Measurements from ENCODE around the gene THRB.

The THRB gene

GRCh38 chr3:24512564-24513197 lies 18.0 kb upstream of the THRB start:
- no peak overlapping the region for H3K4me3 ChIP-seq (ENCODE audit: low read length)
- no peak overlapping the region for H3K4me2 ChIP-seq (ENCODE audit: low read length)
- WGBS (ENCODE audit: extremely low coverage, insufficient coverage, low lambda C conversion rate) = no CpG with 5 or more reads among the region's 5 CpGs
- H4K5ac ChIP-seq (ENCODE audit: low read length) = no peak overlapping the region
- no peaks in the 10 kb centered on the region for H3K4me1 ChIP-seq (ENCODE audit: control insufficient read depth, low read depth, low read length)
- H3K9ac ChIP-seq (ENCODE audit: low read length) = no peak overlapping the region
- H3K56ac ChIP-seq (ENCODE audit: low read length) = no peak overlapping the region
- no peak overlapping the region for H2AK5ac ChIP-seq (ENCODE audit: low read length)
- no peak overlapping the region for H2BK120ac ChIP-seq (ENCODE audit: low read depth, low read length)
- no peak overlapping the region for H2BK15ac ChIP-seq (replicated peaks; ENCODE audit: low read depth)
- H4K8ac ChIP-seq (ENCODE audit: low read depth, low read length) = no peak overlapping the region
- H3K23ac ChIP-seq (ENCODE audit: low read length) = no peak overlapping the region
- H3K18ac ChIP-seq (ENCODE audit: low read length) = no peak overlapping the region
- H2BK5ac ChIP-seq (ENCODE audit: low read length) = no peak overlapping the region
- H3K36me3 ChIP-seq (ENCODE audit: control insufficient read depth, insufficient read depth, low read length) = no peaks in the 10 kb centered on the region
- no peak overlapping the region for H3K4ac ChIP-seq (ENCODE audit: low read depth, low read length)
- no peaks in the 10 kb centered on the region for H3K79me1 ChIP-seq (ENCODE audit: low read length)
- DNase-seq = no peak
- no peaks in the 10 kb centered on the region for H3K27me3 ChIP-seq (ENCODE audit: insufficient read depth, low read length, poor library complexity)
- no peak overlapping the region for H3K27ac ChIP-seq (ENCODE audit: low read depth, low read length)
- H3K79me2 ChIP-seq (ENCODE audit: control insufficient read depth, insufficient read depth, low read length) = no peaks in the 10 kb centered on the region

DNA sequence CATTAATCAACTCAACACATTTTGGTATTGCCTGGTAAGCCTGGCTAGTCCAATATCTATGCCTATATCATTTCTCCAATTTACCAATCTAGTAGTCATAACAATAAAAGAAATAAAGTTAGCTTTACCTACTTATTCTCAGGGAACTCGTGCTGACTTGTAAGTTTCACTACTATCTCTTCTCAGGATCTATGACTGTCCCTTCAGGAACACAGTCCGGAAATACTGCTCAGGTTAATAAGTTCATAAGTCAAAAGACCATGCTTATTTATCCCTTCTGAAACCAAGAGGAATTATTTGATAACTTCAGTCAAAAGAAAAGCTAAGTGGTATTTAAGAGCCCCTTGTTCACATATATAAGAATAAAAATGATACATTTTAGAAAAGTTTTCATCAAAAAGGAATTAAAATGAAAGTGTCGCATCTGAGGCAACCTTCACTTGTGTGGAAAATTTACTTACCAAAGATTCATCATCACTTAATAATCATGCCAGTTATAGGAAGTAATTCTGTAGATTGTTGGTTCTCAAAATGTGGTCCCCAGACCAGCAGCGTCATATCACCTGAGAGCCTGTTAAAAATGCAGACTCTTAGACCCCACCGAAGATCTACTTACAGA lies 15.5 kb upstream of the THRB start:
- DNase-seq = no peak
- Histone ChIP-seq H3K27ac (ENCODE audit: low read depth, low read length) (no peak overlapping the region), H2BK5ac (ENCODE audit: low read length) (no peak overlapping the region), H3K27me3 (ENCODE audit: insufficient read depth, low read length, poor library complexity) (no peaks in the 10 kb centered on the region), H3K4me2 (ENCODE audit: low read length) (no peak overlapping the region), H3K36me3 (ENCODE audit: control insufficient read depth, insufficient read depth, low read length) (no peaks in the 10 kb centered on the region), H3K4me1 (ENCODE audit: control insufficient read depth, low read depth, low read length) (no peaks in the 10 kb centered on the region), H2BK120ac (ENCODE audit: low read depth, low read length) (no peak overlapping the region), H2BK15ac (replicated peaks; ENCODE audit: low read depth) (no peak overlapping the region), H3K79me2 (ENCODE audit: control insufficient read depth, insufficient read depth, low read length) (no peaks in the 10 kb centered on the region), H3K79me1 (ENCODE audit: low read length) (no peaks in the 10 kb centered on the region), H3K4ac (ENCODE audit: low read depth, low read length) (no peak overlapping the region), H3K4me3 (ENCODE audit: low read length) (no peak overlapping the region), H3K18ac (ENCODE audit: low read length) (no peak overlapping the region), H3K23ac (ENCODE audit: low read length) (no peak overlapping the region), H2AK5ac (ENCODE audit: low read length) (no peak overlapping the region), H3K9ac (ENCODE audit: low read length) (no peak overlapping the region), H4K8ac (ENCODE audit: low read depth, low read length) (no peak overlapping the region), H4K5ac (ENCODE audit: low read length) (no peak overlapping the region), H3K56ac (ENCODE audit: low read length) (no peak overlapping the region)
- no CpG with 5 or more reads among the region's 5 CpGs for WGBS (ENCODE audit: extremely low coverage, insufficient coverage, low lambda C conversion rate)

DNA sequence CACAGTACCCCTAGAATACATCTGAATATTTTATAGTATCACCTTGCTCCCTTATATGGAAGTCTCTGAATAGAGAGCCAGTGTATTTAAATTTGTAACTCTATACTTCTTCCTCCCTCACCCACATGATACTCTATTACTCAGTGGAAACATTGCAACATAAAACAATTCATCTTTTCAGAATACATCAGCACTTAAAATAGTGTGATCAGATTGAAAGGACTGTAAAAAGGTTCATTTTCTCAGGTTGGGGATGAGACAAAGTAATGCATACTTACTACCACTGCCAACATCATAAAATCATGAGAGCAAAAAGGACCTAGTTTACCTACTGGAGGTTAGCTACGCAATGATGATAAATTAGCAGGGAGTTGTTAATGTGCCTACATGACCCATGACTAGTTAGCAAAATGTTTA lies 13.8 kb upstream of the THRB start:
- H4K8ac ChIP-seq (ENCODE audit: low read depth, low read length) = no peak overlapping the region
- no peak overlapping the region for H3K56ac ChIP-seq (ENCODE audit: low read length)
- no peaks in the 10 kb centered on the region for H3K36me3 ChIP-seq (ENCODE audit: control insufficient read depth, insufficient read depth, low read length)
- no peak overlapping the region for H3K27ac ChIP-seq (ENCODE audit: low read depth, low read length)
- no peak overlapping the region for H3K9ac ChIP-seq (ENCODE audit: low read length)
- H3K4me2 ChIP-seq (ENCODE audit: low read length) = no peak overlapping the region
- no peak overlapping the region for H2BK5ac ChIP-seq (ENCODE audit: low read length)
- H3K23ac ChIP-seq (ENCODE audit: low read length) = no peak overlapping the region
- H3K4me1 ChIP-seq (ENCODE audit: control insufficient read depth, low read depth, low read length) = no peaks in the 10 kb centered on the region
- DNase-seq = no peak
- no peak overlapping the region for H3K4ac ChIP-seq (ENCODE audit: low read depth, low read length)
- no peak overlapping the region for H3K18ac ChIP-seq (ENCODE audit: low read length)
- WGBS (ENCODE audit: extremely low coverage, insufficient coverage, low lambda C conversion rate) = no CpG with 5 or more reads among the region's 1 CpG
- no peak overlapping the region for H2BK120ac ChIP-seq (ENCODE audit: low read depth, low read length)
- H3K79me2 ChIP-seq (ENCODE audit: control insufficient read depth, insufficient read depth, low read length) = no peaks in the 10 kb centered on the region
- H3K79me1 ChIP-seq (ENCODE audit: low read length) = no peaks in the 10 kb centered on the region
- H2AK5ac ChIP-seq (ENCODE audit: low read length) = no peak overlapping the region
- H4K5ac ChIP-seq (ENCODE audit: low read length) = no peak overlapping the region
- no peak overlapping the region for H3K4me3 ChIP-seq (ENCODE audit: low read length)
- H3K27me3 ChIP-seq (ENCODE audit: insufficient read depth, low read length, poor library complexity) = no peaks in the 10 kb centered on the region
- no peak overlapping the region for H2BK15ac ChIP-seq (replicated peaks; ENCODE audit: low read depth)

- H3K4me2 ChIP-seq (ENCODE audit: low read length) = no peak overlapping the region
- H3K4me1 ChIP-seq (ENCODE audit: control insufficient read depth, low read depth, low read length) = no peaks in the 10 kb centered on the region
- no peak overlapping the region for H4K5ac ChIP-seq (ENCODE audit: low read length)
- H3K9ac ChIP-seq (ENCODE audit: low read length) = no peak overlapping the region
- DNase-seq = no peak
- no peak overlapping the region for H3K56ac ChIP-seq (ENCODE audit: low read length)
- no peaks in the 10 kb centered on the region for H3K27me3 ChIP-seq (ENCODE audit: insufficient read depth, low read length, poor library complexity)
- H2BK5ac ChIP-seq (ENCODE audit: low read length) = no peak overlapping the region
- H3K18ac ChIP-seq (ENCODE audit: low read length) = no peak overlapping the region
- H3K79me2 ChIP-seq (ENCODE audit: control insufficient read depth, insufficient read depth, low read length) = no peaks in the 10 kb centered on the region
- no peak overlapping the region for H2AK5ac ChIP-seq (ENCODE audit: low read length)
- no peaks in the 10 kb centered on the region for H3K79me1 ChIP-seq (ENCODE audit: low read length)
- H3K36me3 ChIP-seq (ENCODE audit: control insufficient read depth, insufficient read depth, low read length) = no peaks in the 10 kb centered on the region
- WGBS (ENCODE audit: extremely low coverage, insufficient coverage, low lambda C conversion rate) = no CpG with 5 or more reads among the region's 2 CpGs
- H4K8ac ChIP-seq (ENCODE audit: low read depth, low read length) = no peak overlapping the region
- H3K4me3 ChIP-seq (ENCODE audit: low read length) = no peak overlapping the region
- no peak overlapping the region for H3K23ac ChIP-seq (ENCODE audit: low read length)
- no peak overlapping the region for H3K4ac ChIP-seq (ENCODE audit: low read depth, low read length)
- H2BK120ac ChIP-seq (ENCODE audit: low read depth, low read length) = no peak overlapping the region
- H2BK15ac ChIP-seq (replicated peaks; ENCODE audit: low read depth) = no peak overlapping the region
- no peak overlapping the region for H3K27ac ChIP-seq (ENCODE audit: low read depth, low read length)
Measured at GRCh38 chr3:24507776-24508422, 13.2 kb upstream of the THRB start.

DNA sequence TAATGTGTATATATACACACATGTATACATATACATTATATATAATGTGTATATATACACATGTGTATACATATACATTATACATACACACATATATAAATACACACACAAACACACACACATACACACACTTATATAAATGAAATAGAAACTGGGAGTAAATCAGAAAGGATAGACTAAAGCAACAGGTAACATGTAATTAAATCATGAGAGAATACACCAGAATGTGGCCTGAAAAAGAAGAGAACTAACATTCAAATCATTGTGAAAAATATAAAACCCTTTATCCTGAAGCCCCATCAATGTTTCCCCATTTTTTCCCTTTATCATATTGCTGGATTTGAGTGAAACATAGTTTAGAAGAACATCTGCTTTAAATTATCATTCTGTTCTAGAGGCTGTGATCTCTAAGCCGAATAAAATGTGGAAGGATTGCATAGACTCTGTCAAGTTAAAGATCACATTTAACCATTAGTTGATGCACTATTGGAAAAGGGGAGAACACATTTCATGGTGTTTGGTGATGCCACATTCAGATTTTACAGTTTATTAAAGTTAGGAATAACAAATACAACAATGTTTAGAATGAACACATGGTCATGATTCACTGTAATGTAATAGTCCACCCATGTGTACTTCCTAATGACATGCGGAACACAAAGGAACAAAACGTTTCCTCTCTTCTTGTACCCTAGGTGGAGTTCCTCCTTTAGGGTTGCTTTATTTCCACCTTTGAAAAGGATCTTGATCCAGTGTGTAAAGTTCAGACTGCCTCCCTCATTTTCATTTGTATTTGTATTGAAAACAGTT lies 12.5 kb upstream of the THRB start:
- Histone ChIP-seq H4K8ac (ENCODE audit: low read depth, low read length) (no peak overlapping the region), H3K4me2 (ENCODE audit: low read length) (no peak overlapping the region), H2BK120ac (ENCODE audit: low read depth, low read length) (no peak overlapping the region), H3K27ac (ENCODE audit: low read depth, low read length) (no peak overlapping the region), H2BK5ac (ENCODE audit: low read length) (no peak overlapping the region), H3K36me3 (ENCODE audit: control insufficient read depth, insufficient read depth, low read length) (no peaks in the 10 kb centered on the region), H2BK15ac (replicated peaks; ENCODE audit: low read depth) (no peak overlapping the region), H3K18ac (ENCODE audit: low read length) (no peak overlapping the region), H3K27me3 (ENCODE audit: insufficient read depth, low read length, poor library complexity) (no peaks in the 10 kb centered on the region), H3K4ac (ENCODE audit: low read depth, low read length) (no peak overlapping the region), H3K79me1 (ENCODE audit: low read length) (no peaks in the 10 kb centered on the region), H2AK5ac (ENCODE audit: low read length) (no peak overlapping the region), H3K79me2 (ENCODE audit: control insufficient read depth, insufficient read depth, low read length) (no peaks in the 10 kb centered on the region), H3K4me1 (ENCODE audit: control insufficient read depth, low read depth, low read length) (no peaks in the 10 kb centered on the region), H4K5ac (ENCODE audit: low read length) (no peak overlapping the region), H3K9ac (ENCODE audit: low read length) (no peak overlapping the region), H3K4me3 (ENCODE audit: low read length) (no peak overlapping the region), H3K23ac (ENCODE audit: low read length) (no peak overlapping the region), H3K56ac (ENCODE audit: low read length) (no peak overlapping the region)
- no CpG with 5 or more reads among the region's 3 CpGs for WGBS (ENCODE audit: extremely low coverage, insufficient coverage, low lambda C conversion rate)
- DNase-seq = no peak
